GM12878 (cell line): ENCODE measurements around the gene CDC42SE2.

Experiments used
- CEBPB ChIP-seq, 2 experiments: fragments of 150-350 bp in 1 of 2; IDR thresholded peaks; 2 replicates each; pipeline ENCODE4 v1.6.1; 2012 to 2014; ENCODE audit warnings: low read depth in 2 of 2, low read length in 2 of 2, borderline replicate concordance in 1 of 2, inconsistent platforms in 1 of 2
- CHD4 ChIP-seq: fragments of 200-600 bp; sonication (generic); IDR thresholded peaks from 2 replicates; pipeline ENCODE4 v1.6.1; 2016; ENCODE audit warnings: mild to moderate bottlenecking
- GABPA ChIP-seq: IDR thresholded peaks from 2 replicates; pipeline ENCODE4 v1.6.1; 2014; ENCODE audit warnings: antibody characterized with exemption, low read depth, mild to moderate bottlenecking, inconsistent platforms
- HDGF ChIP-seq: fragments of 450-650 bp; IDR thresholded peaks from 2 replicates; pipeline ENCODE4 v1.6.1; 2016; ENCODE audit warnings: antibody characterized with exemption
- MYC ChIP-seq: IDR thresholded peaks from 2 replicates; pipeline ENCODE4 v1.6.1; 2011; ENCODE audit warnings: mild to moderate bottlenecking, low read length, moderate library complexity, inconsistent platforms; ENCODE audit not compliant: insufficient read depth, insufficient replicate concordance, insufficient read length, severe bottlenecking
- NBN ChIP-seq: fragments of 450-650 bp; IDR thresholded peaks from 2 replicates; pipeline ENCODE4 v1.6.1; 2016
- POLR2A ChIP-seq: IDR thresholded peaks from 2 replicates; pipeline ENCODE4 v1.6.1; 2011; ENCODE audit warnings: low read depth, mild to moderate bottlenecking, low read length
- RAD51 ChIP-seq: fragments of 450-650 bp; IDR thresholded peaks from 2 replicates; pipeline ENCODE4 v1.6.1; 2016; ENCODE audit warnings: moderate library complexity, mild to moderate bottlenecking, inconsistent platforms
- RBBP5 ChIP-seq: fragments of 200-600 bp; sonication (generic); conservative IDR thresholded peaks from 2 replicates; pipeline ENCODE4 v1.6.1; 2016
- SMC3 ChIP-seq: IDR thresholded peaks from 2 replicates; pipeline ENCODE4 v1.6.1; 2011; ENCODE audit warnings: low read length, improper control_type of control experiment, borderline replicate concordance
- TF ChIP-seq, protein P1 (sequence below): fragments of 450-650 bp; IDR thresholded peaks from 2 replicates; pipeline ENCODE4 v1.6.1; 2017; ENCODE audit warnings: mild to moderate bottlenecking, moderate library complexity
- TF ChIP-seq, protein P2 (sequence below): fragments of 450-650 bp; IDR thresholded peaks from 2 replicates; pipeline ENCODE4 v1.6.1; 2016; ENCODE audit warnings: mild to moderate bottlenecking
- TF ChIP-seq, protein P3 (sequence below), 3 experiments: IDR thresholded peaks in 2 of 3; conservative IDR thresholded peaks in 1 of 3; 2 replicates each; pipeline ENCODE4 v1.5.1; 2011; ENCODE audit warnings: low read depth in 3 of 3, low read length in 3 of 3, mild to moderate bottlenecking in 3 of 3, control low read depth in 2 of 3, moderate library complexity in 2 of 3, inconsistent platforms in 1 of 3, mixed read lengths in 1 of 3; ENCODE audit not compliant: control insufficient read depth in 2 of 3, insufficient read depth in 1 of 3; ENCODE audit errors: extremely low read depth in 1 of 3
- TF ChIP-seq, protein P4 (sequence below): IDR thresholded peaks from 2 replicates; pipeline ENCODE4 v1.6.1; 2012; ENCODE audit warnings: improper control_type of control experiment, low read depth, low read length; ENCODE audit not compliant: insufficient replicate concordance

DNA sequence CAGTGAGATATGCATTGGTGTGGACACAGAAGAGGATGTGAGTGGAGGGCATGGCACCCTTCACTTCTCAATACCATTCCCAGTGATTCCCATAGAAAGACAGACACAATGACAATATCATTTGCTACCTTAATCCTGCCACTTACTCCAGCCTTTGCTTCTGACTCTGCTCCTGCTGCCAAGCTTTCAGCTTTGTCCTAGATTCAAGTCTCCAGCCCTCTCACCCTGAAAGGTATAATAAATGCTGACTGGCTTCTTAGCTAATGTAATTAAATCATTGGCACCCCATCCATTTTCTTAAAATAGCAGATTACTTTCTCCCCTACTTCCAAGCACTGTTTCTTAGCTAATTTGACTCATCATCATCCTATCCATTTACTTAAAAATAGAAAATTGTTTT lies 41.1 kb upstream of the CDC42SE2 start:
- TF ChIP-seq, protein P1, sequence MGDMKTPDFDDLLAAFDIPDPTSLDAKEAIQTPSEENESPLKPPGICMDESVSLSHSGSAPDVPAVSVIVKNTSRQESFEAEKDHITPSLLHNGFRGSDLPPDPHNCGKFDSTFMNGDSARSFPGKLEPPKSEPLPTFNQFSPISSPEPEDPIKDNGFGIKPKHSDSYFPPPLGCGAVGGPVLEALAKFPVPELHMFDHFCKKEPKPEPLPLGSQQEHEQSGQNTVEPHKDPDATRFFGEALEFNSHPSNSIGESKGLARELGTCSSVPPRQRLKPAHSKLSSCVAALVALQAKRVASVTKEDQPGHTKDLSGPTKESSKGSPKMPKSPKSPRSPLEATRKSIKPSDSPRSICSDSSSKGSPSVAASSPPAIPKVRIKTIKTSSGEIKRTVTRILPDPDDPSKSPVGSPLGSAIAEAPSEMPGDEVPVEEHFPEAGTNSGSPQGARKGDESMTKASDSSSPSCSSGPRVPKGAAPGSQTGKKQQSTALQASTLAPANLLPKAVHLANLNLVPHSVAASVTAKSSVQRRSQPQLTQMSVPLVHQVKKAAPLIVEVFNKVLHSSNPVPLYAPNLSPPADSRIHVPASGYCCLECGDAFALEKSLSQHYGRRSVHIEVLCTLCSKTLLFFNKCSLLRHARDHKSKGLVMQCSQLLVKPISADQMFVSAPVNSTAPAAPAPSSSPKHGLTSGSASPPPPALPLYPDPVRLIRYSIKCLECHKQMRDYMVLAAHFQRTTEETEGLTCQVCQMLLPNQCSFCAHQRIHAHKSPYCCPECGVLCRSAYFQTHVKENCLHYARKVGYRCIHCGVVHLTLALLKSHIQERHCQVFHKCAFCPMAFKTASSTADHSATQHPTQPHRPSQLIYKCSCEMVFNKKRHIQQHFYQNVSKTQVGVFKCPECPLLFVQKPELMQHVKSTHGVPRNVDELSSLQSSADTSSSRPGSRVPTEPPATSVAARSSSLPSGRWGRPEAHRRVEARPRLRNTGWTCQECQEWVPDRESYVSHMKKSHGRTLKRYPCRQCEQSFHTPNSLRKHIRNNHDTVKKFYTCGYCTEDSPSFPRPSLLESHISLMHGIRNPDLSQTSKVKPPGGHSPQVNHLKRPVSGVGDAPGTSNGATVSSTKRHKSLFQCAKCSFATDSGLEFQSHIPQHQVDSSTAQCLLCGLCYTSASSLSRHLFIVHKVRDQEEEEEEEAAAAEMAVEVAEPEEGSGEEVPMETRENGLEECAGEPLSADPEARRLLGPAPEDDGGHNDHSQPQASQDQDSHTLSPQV, result no peak
- TF ChIP-seq SMC3 (no peak), MYC (no peak), POLR2A (no peak), RBBP5 (no peak), NBN (no peak), GABPA (no peak), CEBPB (IDR thresholded peaks at IDR 0.05; ENCODE audit: borderline replicate concordance in 1 of 2, low read depth in 2 of 2, low read length in 2 of 2) (no peak), HDGF (no peak), RAD51 (no peak), CHD4 (no peak)
- TF ChIP-seq, protein P2, sequence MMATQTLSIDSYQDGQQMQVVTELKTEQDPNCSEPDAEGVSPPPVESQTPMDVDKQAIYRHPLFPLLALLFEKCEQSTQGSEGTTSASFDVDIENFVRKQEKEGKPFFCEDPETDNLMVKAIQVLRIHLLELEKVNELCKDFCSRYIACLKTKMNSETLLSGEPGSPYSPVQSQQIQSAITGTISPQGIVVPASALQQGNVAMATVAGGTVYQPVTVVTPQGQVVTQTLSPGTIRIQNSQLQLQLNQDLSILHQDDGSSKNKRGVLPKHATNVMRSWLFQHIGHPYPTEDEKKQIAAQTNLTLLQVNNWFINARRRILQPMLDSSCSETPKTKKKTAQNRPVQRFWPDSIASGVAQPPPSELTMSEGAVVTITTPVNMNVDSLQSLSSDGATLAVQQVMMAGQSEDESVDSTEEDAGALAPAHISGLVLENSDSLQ, result no peak
- TF ChIP-seq, protein P3, sequence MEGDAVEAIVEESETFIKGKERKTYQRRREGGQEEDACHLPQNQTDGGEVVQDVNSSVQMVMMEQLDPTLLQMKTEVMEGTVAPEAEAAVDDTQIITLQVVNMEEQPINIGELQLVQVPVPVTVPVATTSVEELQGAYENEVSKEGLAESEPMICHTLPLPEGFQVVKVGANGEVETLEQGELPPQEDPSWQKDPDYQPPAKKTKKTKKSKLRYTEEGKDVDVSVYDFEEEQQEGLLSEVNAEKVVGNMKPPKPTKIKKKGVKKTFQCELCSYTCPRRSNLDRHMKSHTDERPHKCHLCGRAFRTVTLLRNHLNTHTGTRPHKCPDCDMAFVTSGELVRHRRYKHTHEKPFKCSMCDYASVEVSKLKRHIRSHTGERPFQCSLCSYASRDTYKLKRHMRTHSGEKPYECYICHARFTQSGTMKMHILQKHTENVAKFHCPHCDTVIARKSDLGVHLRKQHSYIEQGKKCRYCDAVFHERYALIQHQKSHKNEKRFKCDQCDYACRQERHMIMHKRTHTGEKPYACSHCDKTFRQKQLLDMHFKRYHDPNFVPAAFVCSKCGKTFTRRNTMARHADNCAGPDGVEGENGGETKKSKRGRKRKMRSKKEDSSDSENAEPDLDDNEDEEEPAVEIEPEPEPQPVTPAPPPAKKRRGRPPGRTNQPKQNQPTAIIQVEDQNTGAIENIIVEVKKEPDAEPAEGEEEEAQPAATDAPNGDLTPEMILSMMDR (IDR thresholded peaks at IDR 0.05 in 2 of 3, conservative IDR thresholded peaks at IDR 0.05 in 1 of 3; ENCODE audit: control insufficient read depth in 2 of 3, extremely low read depth in 1 of 3, insufficient read depth in 1 of 3, low read depth in 3 of 3, low read length in 3 of 3), result no peak
- TF ChIP-seq, protein P4, sequence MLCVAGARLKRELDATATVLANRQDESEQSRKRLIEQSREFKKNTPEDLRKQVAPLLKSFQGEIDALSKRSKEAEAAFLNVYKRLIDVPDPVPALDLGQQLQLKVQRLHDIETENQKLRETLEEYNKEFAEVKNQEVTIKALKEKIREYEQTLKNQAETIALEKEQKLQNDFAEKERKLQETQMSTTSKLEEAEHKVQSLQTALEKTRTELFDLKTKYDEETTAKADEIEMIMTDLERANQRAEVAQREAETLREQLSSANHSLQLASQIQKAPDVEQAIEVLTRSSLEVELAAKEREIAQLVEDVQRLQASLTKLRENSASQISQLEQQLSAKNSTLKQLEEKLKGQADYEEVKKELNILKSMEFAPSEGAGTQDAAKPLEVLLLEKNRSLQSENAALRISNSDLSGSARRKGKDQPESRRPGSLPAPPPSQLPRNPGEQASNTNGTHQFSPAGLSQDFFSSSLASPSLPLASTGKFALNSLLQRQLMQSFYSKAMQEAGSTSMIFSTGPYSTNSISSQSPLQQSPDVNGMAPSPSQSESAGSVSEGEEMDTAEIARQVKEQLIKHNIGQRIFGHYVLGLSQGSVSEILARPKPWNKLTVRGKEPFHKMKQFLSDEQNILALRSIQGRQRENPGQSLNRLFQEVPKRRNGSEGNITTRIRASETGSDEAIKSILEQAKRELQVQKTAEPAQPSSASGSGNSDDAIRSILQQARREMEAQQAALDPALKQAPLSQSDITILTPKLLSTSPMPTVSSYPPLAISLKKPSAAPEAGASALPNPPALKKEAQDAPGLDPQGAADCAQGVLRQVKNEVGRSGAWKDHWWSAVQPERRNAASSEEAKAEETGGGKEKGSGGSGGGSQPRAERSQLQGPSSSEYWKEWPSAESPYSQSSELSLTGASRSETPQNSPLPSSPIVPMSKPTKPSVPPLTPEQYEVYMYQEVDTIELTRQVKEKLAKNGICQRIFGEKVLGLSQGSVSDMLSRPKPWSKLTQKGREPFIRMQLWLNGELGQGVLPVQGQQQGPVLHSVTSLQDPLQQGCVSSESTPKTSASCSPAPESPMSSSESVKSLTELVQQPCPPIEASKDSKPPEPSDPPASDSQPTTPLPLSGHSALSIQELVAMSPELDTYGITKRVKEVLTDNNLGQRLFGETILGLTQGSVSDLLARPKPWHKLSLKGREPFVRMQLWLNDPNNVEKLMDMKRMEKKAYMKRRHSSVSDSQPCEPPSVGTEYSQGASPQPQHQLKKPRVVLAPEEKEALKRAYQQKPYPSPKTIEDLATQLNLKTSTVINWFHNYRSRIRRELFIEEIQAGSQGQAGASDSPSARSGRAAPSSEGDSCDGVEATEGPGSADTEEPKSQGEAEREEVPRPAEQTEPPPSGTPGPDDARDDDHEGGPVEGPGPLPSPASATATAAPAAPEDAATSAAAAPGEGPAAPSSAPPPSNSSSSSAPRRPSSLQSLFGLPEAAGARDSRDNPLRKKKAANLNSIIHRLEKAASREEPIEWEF, result no peak
